Loucy (cell line): ENCODE measurements around the gene IGFBP5.

ENCODE experiments used
- EZH2phosphoT487 ChIP-seq: fragments of 200-600 bp; IDR thresholded peaks from 2 replicates; pipeline ENCODE4 v1.6.1; 2018; ENCODE audit warnings: antibody characterized with exemption, mild to moderate bottlenecking, moderate library complexity, borderline replicate concordance
- TF ChIP-seq, protein P1 (sequence below): fragments of 200-600 bp; sonication (generic); conservative IDR thresholded peaks from 2 replicates; pipeline ENCODE4 v1.5.1; 2014; ENCODE audit warnings: mild to moderate bottlenecking, antibody characterized with exemption, low read length

DNA sequence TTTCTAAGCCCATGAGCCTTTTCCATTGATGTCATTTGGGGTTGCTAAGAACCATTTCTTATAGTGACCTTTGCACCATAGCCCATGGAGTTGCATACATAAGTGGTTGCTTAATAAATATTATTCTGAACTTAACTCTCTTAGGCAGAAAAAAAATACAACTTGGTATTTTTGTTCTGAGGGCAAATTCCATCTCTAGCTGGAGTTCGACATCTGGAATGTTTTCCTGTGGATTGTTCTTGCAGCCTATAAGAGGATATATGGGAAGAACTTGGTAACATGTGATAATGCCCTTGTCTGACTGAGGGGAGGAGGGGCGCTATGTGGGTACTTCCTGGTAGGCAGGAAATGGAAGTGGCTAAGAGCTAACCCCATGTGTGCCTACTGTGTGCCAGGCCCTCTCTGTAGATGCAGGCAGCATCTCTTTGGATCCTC is 41.4 kb downstream of the IGFBP5 start:
- TF ChIP-seq, protein P1, sequence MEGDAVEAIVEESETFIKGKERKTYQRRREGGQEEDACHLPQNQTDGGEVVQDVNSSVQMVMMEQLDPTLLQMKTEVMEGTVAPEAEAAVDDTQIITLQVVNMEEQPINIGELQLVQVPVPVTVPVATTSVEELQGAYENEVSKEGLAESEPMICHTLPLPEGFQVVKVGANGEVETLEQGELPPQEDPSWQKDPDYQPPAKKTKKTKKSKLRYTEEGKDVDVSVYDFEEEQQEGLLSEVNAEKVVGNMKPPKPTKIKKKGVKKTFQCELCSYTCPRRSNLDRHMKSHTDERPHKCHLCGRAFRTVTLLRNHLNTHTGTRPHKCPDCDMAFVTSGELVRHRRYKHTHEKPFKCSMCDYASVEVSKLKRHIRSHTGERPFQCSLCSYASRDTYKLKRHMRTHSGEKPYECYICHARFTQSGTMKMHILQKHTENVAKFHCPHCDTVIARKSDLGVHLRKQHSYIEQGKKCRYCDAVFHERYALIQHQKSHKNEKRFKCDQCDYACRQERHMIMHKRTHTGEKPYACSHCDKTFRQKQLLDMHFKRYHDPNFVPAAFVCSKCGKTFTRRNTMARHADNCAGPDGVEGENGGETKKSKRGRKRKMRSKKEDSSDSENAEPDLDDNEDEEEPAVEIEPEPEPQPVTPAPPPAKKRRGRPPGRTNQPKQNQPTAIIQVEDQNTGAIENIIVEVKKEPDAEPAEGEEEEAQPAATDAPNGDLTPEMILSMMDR: no peak
- no peak for TF ChIP-seq EZH2phosphoT487
